OCI-LY3 (cell line): ENCODE data around the gene PLPP2.

ENCODE experiments used
- H2AFZ ChIP-seq: fragments of 200-600, 300-600 bp; shearing (Covaris generic); 2 replicates; pipeline ENCODE4 v1.6.0; 2014; ENCODE audit warnings: antibody characterized with exemption, low read depth, low read length
- H3K27ac ChIP-seq: fragments of 200-600, 300-600 bp; sonication (generic); 2 replicates; pipeline ENCODE4 v1.5.1; 2014; ENCODE audit warnings: mild to moderate bottlenecking, low read length, moderate library complexity, mixed read lengths
- H3K27me3 ChIP-seq: fragments of 200-600, 300-600 bp; sonication (generic); 2 replicates; pipeline ENCODE4 v1.6.1; 2014; ENCODE audit warnings: low read depth, low read length, mixed read lengths
- H3K36me3 ChIP-seq: fragments of 200-600, 300-600 bp; sonication (generic); replicated peaks from 2 replicates; pipeline ENCODE3; 2014; ENCODE audit warnings: low read depth, low read length, mixed read lengths
- H3K4me1 ChIP-seq: fragments of 300-600, 200-600 bp; sonication (generic); 2 replicates; pipeline ENCODE4 v1.6.1; 2014; ENCODE audit warnings: low read length, mixed read lengths
- H3K4me2 ChIP-seq: fragments of 200-600, 300-600 bp; sonication (generic); 2 replicates; pipeline ENCODE4 v1.6.1; 2014; ENCODE audit warnings: low read length, mixed read lengths
- H3K4me3 ChIP-seq: fragments of 300-600, 200-600 bp; sonication (generic); 2 replicates; pipeline ENCODE4 v1.5.1; 2014; ENCODE audit warnings: antibody characterized with exemption, mild to moderate bottlenecking, low read length, moderate library complexity
- H3K79me2 ChIP-seq: fragments of 300-600, 200-600 bp; shearing (Covaris generic); 2 replicates; pipeline ENCODE4 v1.6.1; 2014; ENCODE audit warnings: mild to moderate bottlenecking, low read length, mixed read lengths
- H3K9ac ChIP-seq: fragments of 300-600, 200-600 bp; shearing (Covaris generic); 2 replicates; pipeline ENCODE4 v1.6.0; 2014; ENCODE audit warnings: mild to moderate bottlenecking, low read length, moderate library complexity
- H3K9me3 ChIP-seq: fragments of 200-600, 300-600 bp; shearing (Covaris generic); 2 replicates; pipeline ENCODE4 v1.6.1; 2014; ENCODE audit warnings: low read length, mixed read lengths; ENCODE audit not compliant: insufficient read depth
- H4K20me1 ChIP-seq: fragments of 200-600, 300-600 bp; sonication (generic); 2 replicates; pipeline ENCODE4 v1.6.1; 2016; ENCODE audit warnings: low read length, mixed read lengths; ENCODE audit not compliant: insufficient read depth
- CTCF ChIP-seq: fragments of 200-600, 300-600 bp; sonication (generic); IDR thresholded peaks from 2 replicates; pipeline ENCODE4 v1.5.1; 2014; ENCODE audit warnings: antibody characterized with exemption, low read length, low read depth
- EZH2phosphoT487 ChIP-seq: fragments of 200-600 bp; shearing (Covaris generic); IDR thresholded peaks from 2 replicates; pipeline ENCODE4 v1.6.1; 2018; ENCODE audit warnings: antibody characterized with exemption, mixed run types, low read depth

Gene PLPP2

DNA sequence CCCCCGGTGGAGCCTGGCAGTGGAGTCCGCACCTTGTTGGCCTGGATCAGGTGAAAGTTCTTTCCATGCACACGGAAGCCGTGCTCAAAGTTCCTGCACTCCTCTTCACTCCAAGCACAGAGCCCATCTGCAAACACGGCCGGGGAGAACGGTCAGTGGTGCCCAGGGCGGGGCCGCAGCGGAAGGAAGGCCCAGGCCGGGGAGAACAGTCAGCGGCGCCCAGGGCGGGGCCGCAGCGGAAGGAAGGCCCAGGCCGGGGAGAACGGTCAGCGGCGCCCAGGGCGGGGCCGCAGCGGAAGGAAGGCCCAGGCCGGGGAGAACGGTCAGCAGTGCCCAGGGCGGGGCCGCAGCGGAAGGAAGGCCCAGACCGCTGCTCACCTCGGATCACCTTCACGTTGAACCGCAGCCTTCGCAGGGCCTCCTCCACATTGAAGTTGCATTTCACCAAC, 20.6 kb upstream of the PLPP2 start:
- TF ChIP-seq CTCF (no peak), EZH2phosphoT487 (no peak)
- Histone ChIP-seq H3K9me3 (no peaks in the 10 kb centered on the region), H3K79me2 (no peaks in the 10 kb centered on the region), H3K4me1 (no peaks in the 10 kb centered on the region), H3K27me3 (no peaks in the 10 kb centered on the region), H3K9ac (no peak overlapping the region), H4K20me1 (no peaks in the 10 kb centered on the region), H3K36me3 (no peaks in the 10 kb centered on the region), H3K4me2 (no peak overlapping the region), H2AFZ (no peak overlapping the region), H3K27ac (no peak overlapping the region), H3K4me3 (no peak overlapping the region)

DNA sequence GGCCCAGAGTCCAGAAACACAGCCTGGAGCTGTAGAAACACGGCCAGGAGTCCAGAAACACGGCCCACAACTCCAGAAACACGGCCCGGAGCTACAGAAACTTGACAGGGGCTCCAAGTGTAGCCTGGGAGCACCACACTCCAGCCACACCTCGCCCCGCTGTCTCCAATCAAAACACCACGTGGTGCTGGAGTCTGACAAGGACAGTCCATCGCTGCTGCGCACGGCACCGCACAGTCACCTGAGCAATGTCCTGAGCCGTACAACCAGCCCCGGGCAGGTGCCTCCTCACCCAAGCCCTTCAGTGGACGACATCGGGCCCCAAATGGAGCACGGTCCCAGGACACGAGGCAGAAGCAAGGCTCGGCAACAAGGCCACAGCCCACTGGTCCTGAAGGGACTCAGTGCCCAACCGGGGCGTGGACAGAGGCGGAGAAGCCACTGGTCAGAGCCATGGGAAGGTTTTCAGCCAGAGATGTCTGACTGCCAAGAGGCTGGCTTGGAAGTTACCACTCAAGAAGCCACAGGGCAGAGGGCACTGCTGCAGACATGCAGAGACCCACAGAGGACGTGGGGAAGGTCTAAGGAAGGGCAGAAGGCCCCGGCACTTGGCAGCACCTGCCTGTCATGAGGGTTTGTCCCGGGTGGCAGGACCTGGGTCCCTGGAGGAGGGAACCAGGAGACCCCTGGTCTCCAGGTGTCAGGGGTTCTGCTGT, 19.7 kb upstream of the PLPP2 start:
- no peaks in the 10 kb centered on the region for H3K27me3 ChIP-seq
- H3K4me1 ChIP-seq = no peaks in the 10 kb centered on the region
- no peak overlapping the region for H3K4me2 ChIP-seq
- H3K9me3 ChIP-seq = no peaks in the 10 kb centered on the region
- no peak for TF ChIP-seq CTCF
- no peak for TF ChIP-seq EZH2phosphoT487
- no peak overlapping the region for H2AFZ ChIP-seq
- no peak overlapping the region for H3K27ac ChIP-seq
- no peaks in the 10 kb centered on the region for H3K79me2 ChIP-seq
- H4K20me1 ChIP-seq = no peaks in the 10 kb centered on the region
- H3K4me3 ChIP-seq = no peak overlapping the region
- no peaks in the 10 kb centered on the region for H3K36me3 ChIP-seq
- no peak overlapping the region for H3K9ac ChIP-seq

DNA sequence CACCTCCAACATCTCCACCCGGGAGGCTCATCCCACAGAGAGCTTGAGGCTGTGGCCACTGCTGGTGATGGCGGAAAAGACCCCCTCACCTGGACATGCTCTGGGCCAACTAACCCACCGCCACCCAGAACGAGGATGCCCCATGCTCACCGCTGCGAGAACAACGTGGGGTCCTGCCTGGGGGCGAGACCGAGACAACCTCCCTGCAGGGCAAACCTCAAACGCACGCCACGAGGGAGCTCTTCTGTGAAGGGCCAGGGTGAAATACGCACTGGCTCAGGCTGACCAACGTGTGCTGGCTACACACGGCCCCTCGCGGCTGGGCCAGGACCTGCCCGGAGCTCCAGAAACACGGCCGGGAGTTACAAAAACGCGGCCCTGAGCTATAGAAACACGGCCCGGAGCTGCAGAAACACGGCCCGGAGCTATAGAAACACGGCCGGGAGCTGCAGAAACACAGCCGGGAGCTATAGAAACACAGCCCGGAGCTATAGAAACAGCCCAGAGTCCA, 19.0 kb upstream of the PLPP2 start:
- H3K9ac ChIP-seq = no peak overlapping the region
- H3K27ac ChIP-seq = no peak overlapping the region
- H2AFZ ChIP-seq = no peak overlapping the region
- no peaks in the 10 kb centered on the region for H4K20me1 ChIP-seq
- H3K79me2 ChIP-seq = no peaks in the 10 kb centered on the region
- no peaks in the 10 kb centered on the region for H3K9me3 ChIP-seq
- no peak overlapping the region for H3K4me2 ChIP-seq
- no peaks in the 10 kb centered on the region for H3K4me1 ChIP-seq
- H3K36me3 ChIP-seq = no peaks in the 10 kb centered on the region
- H3K27me3 ChIP-seq = no peaks in the 10 kb centered on the region
- H3K4me3 ChIP-seq = no peak overlapping the region
- no peak for TF ChIP-seq EZH2phosphoT487
- TF ChIP-seq CTCF = no peak

DNA sequence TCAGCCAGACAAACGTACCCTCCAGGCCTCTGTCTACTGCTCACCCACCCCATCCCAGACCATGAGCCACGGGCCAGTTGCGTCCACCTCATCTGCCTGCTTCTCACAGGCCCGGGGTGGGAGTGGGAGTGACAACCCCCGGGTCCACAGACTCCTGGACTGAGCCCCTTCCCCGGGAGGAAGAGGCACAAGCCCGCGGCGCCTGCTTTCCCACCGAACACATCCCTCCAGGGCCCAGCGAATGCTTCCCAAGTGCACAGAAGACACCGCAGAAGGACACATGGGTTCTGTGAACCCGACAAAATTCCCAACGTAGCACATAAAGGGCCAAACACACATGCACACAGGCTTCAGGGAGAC, 18.0 kb upstream of the PLPP2 start:
- no peak overlapping the region for H3K27ac ChIP-seq
- no peaks in the 10 kb centered on the region for H3K9me3 ChIP-seq
- no peaks in the 10 kb centered on the region for H4K20me1 ChIP-seq
- no peaks in the 10 kb centered on the region for H3K36me3 ChIP-seq
- H2AFZ ChIP-seq = no peak overlapping the region
- H3K4me2 ChIP-seq = no peak overlapping the region
- no peaks in the 10 kb centered on the region for H3K79me2 ChIP-seq
- no peak overlapping the region for H3K4me3 ChIP-seq
- no peak overlapping the region for H3K9ac ChIP-seq
- TF ChIP-seq EZH2phosphoT487 (no peak), CTCF (no peak)
- H3K4me1 ChIP-seq = no peaks in the 10 kb centered on the region
- no peaks in the 10 kb centered on the region for H3K27me3 ChIP-seq
